ENCODE results near the gene TRMT112. TPM values are rescaled to one million over a fixed set of nuclear protein-coding genes. Genes with fewer than 3 reads are reported as not detected.
"Not testable (repeated sequence)": the region's sequence is repeated elsewhere in the genome, so short reads cannot be mapped to it uniquely, and the experiment has no call there.

Gene TRMT112
- total and polyA plus RNA-seq, 4 donors, result 52.5 to 137 (median 131) TPM

- no peak overlapping the region for H3K27ac ChIP-seq (ENCODE audit: low read depth in 1 of 2, low read length in 2 of 2)
- H3K9ac ChIP-seq (ENCODE audit: low read depth in 1 of 2, low read length in 2 of 2), result no peak overlapping the region
- 83% methylated on average over 3 of the region's 3 CpGs for WGBS
- H3K27me3 ChIP-seq (ENCODE audit: control insufficient read depth in 4 of 4, insufficient read depth in 4 of 4, low read length in 3 of 4), result no peaks in the 10 kb centered on the region
- no peak for TF ChIP-seq FOXA1 (IDR thresholded peaks at IDR 0.05)
- no peak for TF ChIP-seq TAF1 (conservative IDR thresholded peaks at IDR 0.05)
- TF ChIP-seq, protein P1, sequence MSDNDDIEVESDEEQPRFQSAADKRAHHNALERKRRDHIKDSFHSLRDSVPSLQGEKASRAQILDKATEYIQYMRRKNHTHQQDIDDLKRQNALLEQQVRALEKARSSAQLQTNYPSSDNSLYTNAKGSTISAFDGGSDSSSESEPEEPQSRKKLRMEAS (IDR thresholded peaks at IDR 0.05), result no peak
- TF ChIP-seq, protein P2, sequence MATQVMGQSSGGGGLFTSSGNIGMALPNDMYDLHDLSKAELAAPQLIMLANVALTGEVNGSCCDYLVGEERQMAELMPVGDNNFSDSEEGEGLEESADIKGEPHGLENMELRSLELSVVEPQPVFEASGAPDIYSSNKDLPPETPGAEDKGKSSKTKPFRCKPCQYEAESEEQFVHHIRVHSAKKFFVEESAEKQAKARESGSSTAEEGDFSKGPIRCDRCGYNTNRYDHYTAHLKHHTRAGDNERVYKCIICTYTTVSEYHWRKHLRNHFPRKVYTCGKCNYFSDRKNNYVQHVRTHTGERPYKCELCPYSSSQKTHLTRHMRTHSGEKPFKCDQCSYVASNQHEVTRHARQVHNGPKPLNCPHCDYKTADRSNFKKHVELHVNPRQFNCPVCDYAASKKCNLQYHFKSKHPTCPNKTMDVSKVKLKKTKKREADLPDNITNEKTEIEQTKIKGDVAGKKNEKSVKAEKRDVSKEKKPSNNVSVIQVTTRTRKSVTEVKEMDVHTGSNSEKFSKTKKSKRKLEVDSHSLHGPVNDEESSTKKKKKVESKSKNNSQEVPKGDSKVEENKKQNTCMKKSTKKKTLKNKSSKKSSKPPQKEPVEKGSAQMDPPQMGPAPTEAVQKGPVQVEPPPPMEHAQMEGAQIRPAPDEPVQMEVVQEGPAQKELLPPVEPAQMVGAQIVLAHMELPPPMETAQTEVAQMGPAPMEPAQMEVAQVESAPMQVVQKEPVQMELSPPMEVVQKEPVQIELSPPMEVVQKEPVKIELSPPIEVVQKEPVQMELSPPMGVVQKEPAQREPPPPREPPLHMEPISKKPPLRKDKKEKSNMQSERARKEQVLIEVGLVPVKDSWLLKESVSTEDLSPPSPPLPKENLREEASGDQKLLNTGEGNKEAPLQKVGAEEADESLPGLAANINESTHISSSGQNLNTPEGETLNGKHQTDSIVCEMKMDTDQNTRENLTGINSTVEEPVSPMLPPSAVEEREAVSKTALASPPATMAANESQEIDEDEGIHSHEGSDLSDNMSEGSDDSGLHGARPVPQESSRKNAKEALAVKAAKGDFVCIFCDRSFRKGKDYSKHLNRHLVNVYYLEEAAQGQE (IDR thresholded peaks at IDR 0.05), result no peak
- no peak for TF ChIP-seq GABPA (IDR thresholded peaks at IDR 0.05 in 1 of 2, conservative IDR thresholded peaks at IDR 0.05 in 1 of 2)
- no peak for TF ChIP-seq CTCF (IDR thresholded peaks at IDR 0.05; ENCODE audit: low read depth, low read length, missing input control)
- TF ChIP-seq YY1 (IDR thresholded peaks at IDR 0.05), result no peak
- H3K4me3 ChIP-seq (ENCODE audit: low read depth in 1 of 3, low read length in 3 of 3), result no peak overlapping the region
- no peaks in the 10 kb centered on the region for H3K9me3 ChIP-seq (ENCODE audit: control insufficient read depth in 4 of 4, low read length in 3 of 4)
- no peak for DNase-seq (ENCODE audit: low spot score)
- H3K36me3 ChIP-seq (ENCODE audit: control insufficient read depth in 4 of 4, insufficient read depth in 3 of 4, low read depth in 1 of 4, low read length in 3 of 4), result no peaks in the 10 kb centered on the region
- H3K4me1 ChIP-seq (ENCODE audit: control insufficient read depth in 4 of 4, insufficient read depth in 4 of 4, low read length in 3 of 4), result peaks cover 0 to 4% (median 0%) of the 10 kb centered on the region in 4 donors
These were observed 10.6 kb upstream of the TRMT112 start for GRCh38 chr11:64327993-64328392.

GRCh38 chr11:64327375-64327774 is 10.0 kb upstream of the TRMT112 start:
- Histone ChIP-seq H3K4me3 (ENCODE audit: low read depth in 1 of 3, low read length in 3 of 3) (no peak overlapping the region), H3K27me3 (ENCODE audit: control insufficient read depth in 4 of 4, insufficient read depth in 4 of 4, low read length in 3 of 4) (no peaks in the 10 kb centered on the region), H3K27ac (ENCODE audit: low read depth in 1 of 2, low read length in 2 of 2) (no peak overlapping the region), H3K9ac (ENCODE audit: low read depth in 1 of 2, low read length in 2 of 2) (no peak overlapping the region), H3K4me1 (ENCODE audit: control insufficient read depth in 4 of 4, insufficient read depth in 4 of 4, low read length in 3 of 4) (peaks cover 0 to 4% (median 0%) of the 10 kb centered on the region in 4 donors), H3K36me3 (ENCODE audit: control insufficient read depth in 4 of 4, insufficient read depth in 3 of 4, low read depth in 1 of 4, low read length in 3 of 4) (peaks cover 0 to under 1% (median 0%) of the 10 kb centered on the region in 4 donors), H3K9me3 (ENCODE audit: control insufficient read depth in 4 of 4, low read length in 3 of 4) (no peaks in the 10 kb centered on the region)
- 88% methylated on average over 2 of the region's 2 CpGs for WGBS
- TF ChIP-seq HNF4A (conservative IDR thresholded peaks at IDR 0.05) (no peak), GABPA (IDR thresholded peaks at IDR 0.05 in 1 of 2, conservative IDR thresholded peaks at IDR 0.05 in 1 of 2) (no peak)
- DNase-seq (ENCODE audit: low spot score), result no peak

DNA sequence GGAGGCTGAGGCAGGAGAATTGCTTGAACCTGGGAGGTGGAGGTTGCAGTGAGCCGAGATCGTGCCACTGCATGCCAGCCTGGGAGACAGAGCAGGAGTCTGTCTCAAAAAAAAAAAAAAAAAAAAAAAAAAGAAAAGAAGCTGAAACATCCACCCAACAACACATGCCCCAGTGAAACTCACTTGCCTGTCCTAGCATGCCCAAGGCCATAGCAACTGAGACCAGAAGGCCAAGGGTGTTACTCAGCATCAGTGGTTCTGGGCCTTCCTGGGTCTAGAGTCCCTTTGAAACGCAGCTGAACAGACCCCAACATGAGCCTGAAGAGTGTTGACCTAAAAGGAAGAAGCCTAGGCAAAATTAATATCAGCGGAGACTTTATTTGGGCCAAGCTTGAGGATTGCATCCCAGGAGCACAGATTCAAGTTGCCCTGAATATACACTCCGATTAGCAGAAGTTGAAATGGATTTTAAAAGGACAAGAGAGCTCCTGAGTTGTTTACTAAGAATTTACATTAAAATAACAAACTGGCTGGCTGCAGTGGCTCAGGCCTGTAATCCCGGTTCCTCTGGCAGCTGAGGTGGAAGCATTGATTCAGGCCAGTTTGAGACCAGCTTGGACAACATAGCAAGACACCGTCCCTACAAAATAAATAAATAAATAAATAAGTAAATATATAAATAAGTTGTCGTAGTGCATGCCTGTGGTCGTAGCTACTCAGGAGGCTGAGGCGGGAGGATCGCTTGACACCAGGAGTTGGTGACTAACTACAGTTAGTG is 7.5 kb upstream of the TRMT112 start:
- TF ChIP-seq, protein P2 (IDR thresholded peaks at IDR 0.05), result no peak
- TF ChIP-seq FOXA1 (IDR thresholded peaks at IDR 0.05) (no peak), RXRA (IDR thresholded peaks at IDR 0.05) (no peak), RAD21 (IDR thresholded peaks at IDR 0.05) (no peak), YY1 (IDR thresholded peaks at IDR 0.05) (no peak), SP1 (IDR thresholded peaks at IDR 0.05) (no peak)
- 92% methylated on average over 11 of the region's 11 CpGs for WGBS

DNA sequence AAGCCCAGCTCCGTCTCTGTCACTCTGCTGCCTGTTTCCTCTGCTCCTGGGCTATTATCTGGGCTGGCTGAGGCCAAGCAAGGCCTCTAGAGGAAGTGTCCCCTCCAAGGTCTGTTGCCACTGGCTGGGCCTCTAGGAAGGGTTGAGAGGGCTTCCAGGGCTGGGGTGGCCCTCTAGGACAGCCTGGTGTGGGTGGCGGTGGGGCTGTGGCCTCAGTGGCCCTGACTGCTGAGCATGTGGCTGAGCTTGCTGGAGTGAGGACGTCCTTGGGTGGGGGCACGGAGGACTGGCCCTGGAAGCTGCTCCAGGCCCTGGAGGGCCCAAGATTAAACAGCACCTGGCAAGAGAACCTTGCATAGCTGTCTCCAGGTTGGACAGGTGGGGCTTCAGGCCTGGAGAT is 6.6 kb upstream of the TRMT112 start:
- 86% methylated on average over 4 of the region's 4 CpGs for WGBS
- H3K27me3 ChIP-seq (ENCODE audit: control insufficient read depth in 4 of 4, insufficient read depth in 4 of 4, low read length in 3 of 4); H3K27ac ChIP-seq (ENCODE audit: low read depth in 1 of 2, low read length in 2 of 2); DNase-seq (ENCODE audit: low spot score); H3K4me3 ChIP-seq (ENCODE audit: low read depth in 1 of 3, low read length in 3 of 3); H3K9ac ChIP-seq (ENCODE audit: low read depth in 1 of 2, low read length in 2 of 2); H3K9me3 ChIP-seq (ENCODE audit: control insufficient read depth in 4 of 4, low read length in 3 of 4); H3K4me1 ChIP-seq (ENCODE audit: control insufficient read depth in 4 of 4, insufficient read depth in 4 of 4, low read length in 3 of 4): not testable (repeated sequence)
- H3K36me3 ChIP-seq (ENCODE audit: control insufficient read depth in 4 of 4, insufficient read depth in 3 of 4, low read depth in 1 of 4, low read length in 3 of 4), result peaks cover 0 to 18% (median 3%) of the 10 kb centered on the region in 4 donors

More for the DNA sequence above, 7.5 kb upstream of the TRMT112 start:
- no peak overlapping the region for H3K9ac ChIP-seq (ENCODE audit: low read depth in 1 of 2, low read length in 2 of 2)
- DNase-seq (ENCODE audit: low spot score), result no peak
- H3K9me3 ChIP-seq (ENCODE audit: control insufficient read depth in 4 of 4, low read length in 3 of 4), result no peaks in the 10 kb centered on the region
- H3K27ac ChIP-seq (ENCODE audit: low read depth in 1 of 2, low read length in 2 of 2), result no peak overlapping the region
- H3K4me1 ChIP-seq (ENCODE audit: control insufficient read depth in 4 of 4, insufficient read depth in 4 of 4, low read length in 3 of 4), result no peaks in the 10 kb centered on the region
- H3K36me3 ChIP-seq (ENCODE audit: control insufficient read depth in 4 of 4, insufficient read depth in 3 of 4, low read depth in 1 of 4, low read length in 3 of 4), result peaks cover 0 to 18% (median 3%) of the 10 kb centered on the region in 4 donors
- no peak overlapping the region for H3K4me3 ChIP-seq (ENCODE audit: low read depth in 1 of 3, low read length in 3 of 3)
- no peaks in the 10 kb centered on the region for H3K27me3 ChIP-seq (ENCODE audit: control insufficient read depth in 4 of 4, insufficient read depth in 4 of 4, low read length in 3 of 4)

All from liver (tissue), 9 donors.